ENCODE results near the gene SDK2. TPM values are rescaled to one million over a fixed set of nuclear protein-coding genes. Genes with fewer than 3 reads are reported as not detected.

Gene SDK2
- polyA plus RNA-seq, 6 donors from 2014 or later: 0.10 to 6.3 (median 1.6) TPM

DNA sequence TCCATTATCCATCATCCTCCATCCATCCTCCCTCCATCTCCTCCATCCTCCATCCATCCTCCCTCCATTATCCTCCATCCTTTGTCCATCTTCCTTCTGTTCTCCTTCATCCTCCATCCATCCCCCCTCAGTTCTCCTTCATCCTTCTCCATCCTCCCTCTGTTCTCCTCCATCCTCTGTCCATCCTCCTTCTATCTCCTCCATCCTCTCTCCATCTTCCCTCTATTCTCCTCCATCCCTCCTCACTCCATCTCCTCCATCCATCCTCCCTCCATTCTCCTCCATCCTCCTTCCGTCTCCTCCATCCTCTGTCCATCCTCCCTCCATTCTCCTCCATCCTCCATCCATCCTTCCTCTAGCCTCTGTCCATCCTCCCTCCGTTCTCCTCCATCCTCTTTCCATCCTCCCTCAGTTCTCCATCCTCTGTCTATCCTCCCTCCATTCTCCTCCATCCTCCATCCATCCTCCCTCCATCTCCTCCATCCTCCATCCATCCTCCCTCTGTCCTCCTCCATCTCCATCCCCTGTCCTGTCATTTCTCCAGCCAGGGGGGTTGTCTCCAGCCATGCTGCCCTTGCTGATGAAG, 143.7 kb downstream of the SDK2 start:
- H3K4me1 Mint-ChIP-seq: peaks cover 7 to 26% (median 22%) of the 10 kb centered on the region in 3 donors
- H3K36me3 Mint-ChIP-seq: peaks cover 11 to 27% of the 10 kb centered on the region in 2 donors
- H3K27me3 Mint-ChIP-seq: no peaks in the 10 kb centered on the region
- H3K4me3 Mint-ChIP-seq: no peak overlapping the region
- H3K27ac Mint-ChIP-seq: peak overlapping the region in 4 of 6 donors; percentile 2 to 44 (median 32)
- ATAC-seq (ENCODE audit: low read depth in 2 of 2) (no peak), DNase-seq (no peak)
- peaks cover 0 to 5% (median 0%) of the 10 kb centered on the region in 7 donors for H3K9me3 Mint-ChIP-seq

DNA sequence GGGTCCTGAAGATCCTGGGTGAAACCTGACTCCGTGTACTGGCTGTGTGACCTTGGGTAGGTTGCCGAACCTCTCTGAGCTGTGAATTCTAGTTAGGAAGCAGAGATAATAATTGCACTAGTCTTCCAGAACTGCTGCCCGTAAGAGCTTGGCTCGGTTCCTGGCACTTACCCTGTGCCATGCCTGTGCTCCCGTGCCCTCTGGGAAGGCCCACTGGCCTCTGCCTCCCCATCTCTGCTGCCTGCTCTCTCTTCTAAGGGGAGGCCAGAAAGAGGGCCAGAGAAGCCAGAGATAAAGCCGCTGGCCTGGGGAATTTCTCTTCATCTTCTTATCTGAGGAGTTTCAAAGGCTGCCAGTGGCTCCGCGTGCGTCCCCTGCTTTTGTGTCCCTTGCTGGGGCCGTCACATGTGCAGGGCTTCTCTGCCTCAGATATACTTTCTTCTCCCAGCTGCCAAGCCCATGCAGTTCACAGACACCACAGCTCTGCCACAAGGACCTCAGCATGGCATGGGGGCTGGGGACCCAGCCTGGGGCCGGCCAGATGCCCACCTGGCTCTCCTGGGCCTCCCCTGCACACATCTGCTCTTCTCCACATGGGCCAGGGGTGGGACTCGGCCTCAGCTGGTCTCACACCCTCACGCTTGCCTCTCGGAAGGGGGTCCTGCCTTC, 145.2 kb downstream of the SDK2 start:
- Mint-ChIP-seq H3K4me1 (peaks cover 5 to 25% (median 22%) of the 10 kb centered on the region in 3 donors), H3K36me3 (peaks cover 11 to 22% of the 10 kb centered on the region in 2 donors), H3K27ac (peak overlapping the region in 1 of 6 donors; percentile 31), H3K4me3 (peak overlapping the region in 1 of 8 donors; percentile 33), H3K9me3 (peaks cover 0 to 3% (median 0%) of the 10 kb centered on the region in 7 donors), H3K27me3 (no peaks in the 10 kb centered on the region)
- no peak for DNase-seq
- no peak for ATAC-seq (ENCODE audit: low read depth in 2 of 2)

- ATAC-seq (ENCODE audit: low read depth in 2 of 2) (no peak), DNase-seq (no peak)
- Mint-ChIP-seq H3K4me1 (peaks cover 6 to 22% (median 22%) of the 10 kb centered on the region in 3 donors), H3K36me3 (peaks cover 8 to 13% of the 10 kb centered on the region in 2 donors), H3K27ac (peak overlapping the region in 2 of 6 donors; percentile 5 to 59), H3K4me3 (no peak overlapping the region), H3K9me3 (no peaks in the 10 kb centered on the region), H3K27me3 (no peaks in the 10 kb centered on the region)
These were observed 146.1 kb downstream of the SDK2 start for GRCh38 chr17:73498176-73498575.

GRCh38 chr17:73497721-73498120, 146.5 kb downstream of the SDK2 start:
- Mint-ChIP-seq H3K27me3 (no peaks in the 10 kb centered on the region), H3K4me1 (peaks cover 9 to 22% (median 22%) of the 10 kb centered on the region in 3 donors), H3K4me3 (peak overlapping the region in 1 of 8 donors; percentile 7), H3K27ac (peak overlapping the region in 2 of 6 donors; percentile 44 to 62), H3K36me3 (peaks cover 6 to 10% of the 10 kb centered on the region in 2 donors), H3K9me3 (no peaks in the 10 kb centered on the region)
- no peak for DNase-seq
- no peak for ATAC-seq (ENCODE audit: low read depth in 2 of 2)

GRCh38 chr17:73496232-73496631, 148.0 kb downstream of the SDK2 start:
- Mint-ChIP-seq H3K4me1 (peaks cover 15 to 36% (median 26%) of the 10 kb centered on the region in 3 donors), H3K27me3 (no peaks in the 10 kb centered on the region), H3K4me3 (no peak overlapping the region), H3K9me3 (no peaks in the 10 kb centered on the region), H3K36me3 (peaks cover 6 to 10% of the 10 kb centered on the region in 2 donors), H3K27ac (no peak overlapping the region)
- no peak for DNase-seq
- no peak for ATAC-seq (ENCODE audit: low read depth in 2 of 2)

DNA sequence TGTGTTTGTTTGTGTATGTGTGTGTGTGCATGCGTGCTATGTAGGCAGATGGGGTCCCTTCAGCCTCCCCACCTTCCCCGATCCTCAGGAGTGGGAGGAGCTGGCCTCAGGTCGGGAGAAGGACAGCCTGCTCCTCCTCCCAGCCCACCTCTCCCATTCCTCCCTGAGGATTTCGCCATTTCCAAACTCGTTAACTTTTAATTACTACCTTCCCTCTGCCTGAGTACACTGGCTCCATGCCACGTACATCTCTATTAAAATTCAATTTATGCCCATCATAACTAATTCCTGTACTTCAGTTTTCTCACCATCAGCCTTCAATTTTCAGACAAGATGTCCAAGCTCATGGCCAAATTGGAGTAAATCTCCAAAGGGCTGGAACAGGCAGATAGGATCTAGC, 148.6 kb downstream of the SDK2 start:
- no peak for ATAC-seq (ENCODE audit: low read depth in 2 of 2)
- Mint-ChIP-seq H3K36me3 (peaks cover 6 to 10% of the 10 kb centered on the region in 2 donors), H3K4me1 (peaks cover 15 to 38% (median 23%) of the 10 kb centered on the region in 3 donors), H3K9me3 (no peaks in the 10 kb centered on the region), H3K4me3 (no peak overlapping the region), H3K27me3 (no peaks in the 10 kb centered on the region), H3K27ac (peak overlapping the region in 1 of 6 donors; percentile 39)
- no peak for DNase-seq

GRCh38 chr17:73494950-73495349, 149.3 kb downstream of the SDK2 start:
- H3K27me3 Mint-ChIP-seq: no peaks in the 10 kb centered on the region
- no peaks in the 10 kb centered on the region for H3K9me3 Mint-ChIP-seq
- ATAC-seq (ENCODE audit: low read depth in 2 of 2): no peak
- peaks cover 14 to 41% (median 17%) of the 10 kb centered on the region in 3 donors for H3K4me1 Mint-ChIP-seq
- no peak for DNase-seq
- H3K4me3 Mint-ChIP-seq: no peak overlapping the region
- no peak overlapping the region for H3K27ac Mint-ChIP-seq
- H3K36me3 Mint-ChIP-seq: peaks cover 6 to 10% of the 10 kb centered on the region in 2 donors

DNA sequence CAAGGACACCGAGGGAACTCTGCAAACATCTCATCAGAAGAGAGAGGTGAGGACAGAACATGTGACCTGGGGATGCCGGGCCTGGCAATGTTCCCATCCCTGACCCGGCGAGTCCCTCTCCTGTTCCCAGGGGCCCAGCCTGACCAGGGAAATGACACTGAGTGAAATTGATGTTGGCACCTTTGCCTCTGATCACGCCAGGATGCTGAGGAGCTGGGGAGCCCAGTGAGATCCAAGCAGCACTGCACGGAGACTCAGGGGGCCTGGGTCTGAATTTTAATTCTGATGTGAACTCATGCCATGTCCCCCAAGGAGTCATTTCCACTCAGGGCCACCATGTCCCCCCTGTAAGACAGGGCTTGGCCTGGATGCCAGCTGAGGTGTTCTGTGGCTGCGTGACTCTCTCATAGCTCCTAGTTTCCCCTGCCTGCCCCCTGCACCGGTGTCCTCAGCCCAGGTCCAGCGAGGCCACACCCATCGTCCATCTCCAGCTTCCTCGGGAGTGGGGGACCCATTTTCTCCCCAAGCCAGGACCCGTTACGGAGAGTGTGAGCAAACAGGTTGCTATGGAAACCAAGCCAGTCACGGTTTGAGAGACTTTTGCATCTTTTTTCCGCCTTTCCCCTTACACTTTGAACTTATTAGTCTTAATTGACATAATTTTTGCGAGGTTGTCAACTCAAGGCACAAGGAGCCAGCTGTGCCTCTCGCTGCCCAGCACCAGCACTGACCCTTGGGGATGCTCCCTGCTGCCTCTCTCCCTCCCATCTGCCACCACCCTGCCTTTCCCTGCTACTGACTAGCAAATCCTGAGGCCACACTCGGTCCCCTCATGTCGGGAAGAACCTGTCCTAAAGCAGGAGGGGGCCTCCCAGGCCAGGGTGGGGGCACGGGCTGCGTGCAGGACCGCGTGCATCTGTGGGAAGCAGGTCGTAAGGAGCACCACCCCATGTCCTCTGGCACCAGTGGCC, 150.0 kb downstream of the SDK2 start:
- Mint-ChIP-seq H3K27me3 (no peaks in the 10 kb centered on the region), H3K36me3 (peaks cover 6 to 10% of the 10 kb centered on the region in 2 donors)

GRCh38 chr17:73492821-73493814, 151.1 kb downstream of the SDK2 start:
- peaks cover 14 to 50% (median 24%) of the 10 kb centered on the region in 3 donors for H3K4me1 Mint-ChIP-seq
- peaks cover 7 to 9% of the 10 kb centered on the region in 2 donors for H3K36me3 Mint-ChIP-seq
- no peak overlapping the region for H3K4me3 Mint-ChIP-seq
- no peaks in the 10 kb centered on the region for H3K27me3 Mint-ChIP-seq
- peak overlapping the region in 1 of 6 donors; percentile 26 for H3K27ac Mint-ChIP-seq
- no peaks in the 10 kb centered on the region for H3K9me3 Mint-ChIP-seq
- no peak for DNase-seq
- ATAC-seq (ENCODE audit: low read depth in 2 of 2): no peak

More for the DNA sequence above, 150.0 kb downstream of the SDK2 start:
- no peak for DNase-seq
- no peak for ATAC-seq (ENCODE audit: low read depth in 2 of 2)
- H3K9me3 Mint-ChIP-seq: no peaks in the 10 kb centered on the region
- no peak overlapping the region for H3K4me3 Mint-ChIP-seq
- peaks cover 14 to 45% (median 17%) of the 10 kb centered on the region in 3 donors for H3K4me1 Mint-ChIP-seq
- no peak overlapping the region for H3K27ac Mint-ChIP-seq

DNA sequence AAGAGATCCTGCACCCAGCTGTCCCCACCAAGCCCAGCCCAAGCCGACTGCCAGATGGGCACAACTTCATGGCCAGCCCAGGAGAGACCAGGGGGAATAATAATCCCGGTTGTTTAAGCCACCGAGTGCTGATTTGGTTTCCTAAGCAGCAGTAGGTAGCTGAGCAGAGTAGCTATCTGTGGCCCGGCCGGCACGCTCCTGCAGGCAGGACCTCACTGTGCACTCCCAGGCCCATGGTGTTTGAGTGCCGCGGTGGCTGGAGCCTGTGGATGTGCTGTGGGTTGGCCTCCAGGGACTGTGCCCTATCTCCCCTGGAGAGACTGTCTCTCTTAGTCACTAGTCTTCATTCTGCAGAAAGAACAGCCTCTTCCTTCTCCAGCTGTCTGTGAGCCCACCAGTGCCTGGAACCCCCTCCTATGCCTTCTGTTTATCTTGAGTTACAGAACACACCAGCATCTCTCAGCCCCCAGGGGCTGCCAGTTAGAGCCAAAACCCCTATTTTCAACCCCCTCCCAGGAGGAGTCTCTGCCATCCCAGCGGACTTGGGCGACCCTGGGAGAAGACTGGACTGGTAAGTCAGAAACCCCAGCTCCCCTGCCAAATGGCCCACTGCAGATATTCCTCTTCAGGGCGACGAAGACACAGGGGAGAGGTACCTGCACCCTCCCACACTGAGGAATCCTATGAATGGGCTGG, 152.0 kb downstream of the SDK2 start:
- Mint-ChIP-seq H3K4me3 (no peak overlapping the region), H3K27ac (peak overlapping the region in 2 of 6 donors; percentile 70 to 74), H3K9me3 (no peaks in the 10 kb centered on the region), H3K27me3 (no peaks in the 10 kb centered on the region), H3K4me1 (peaks cover 12 to 46% (median 19%) of the 10 kb centered on the region in 3 donors), H3K36me3 (peaks cover 0 to 8% of the 10 kb centered on the region in 2 donors)
- no peak for DNase-seq
- ATAC-seq (ENCODE audit: low read depth in 2 of 2): no peak

- DNase-seq: no peak
- peaks cover 12 to 44% (median 19%) of the 10 kb centered on the region in 3 donors for H3K4me1 Mint-ChIP-seq
These were observed 152.6 kb downstream of the SDK2 start for GRCh38 chr17:73491648-73492047.

GRCh38 chr17:73490851-73491250, 153.4 kb downstream of the SDK2 start:
- peaks cover 6 to 13% of the 10 kb centered on the region in 2 donors for H3K36me3 Mint-ChIP-seq

More at GRCh38 chr17:73491648-73492047, 152.6 kb downstream of the SDK2 start:
- H3K9me3 Mint-ChIP-seq: no peaks in the 10 kb centered on the region
- no peak for ATAC-seq (ENCODE audit: low read depth in 2 of 2)
- peak overlapping the region in 3 of 6 donors; percentile 30 to 90 (median 59) for H3K27ac Mint-ChIP-seq
- no peak overlapping the region for H3K4me3 Mint-ChIP-seq
- H3K27me3 Mint-ChIP-seq: no peaks in the 10 kb centered on the region
- H3K36me3 Mint-ChIP-seq: peaks cover 0 to 8% of the 10 kb centered on the region in 2 donors

More at GRCh38 chr17:73490851-73491250, 153.4 kb downstream of the SDK2 start:
- H3K4me1 Mint-ChIP-seq: peaks cover 12 to 40% (median 23%) of the 10 kb centered on the region in 3 donors
- no peaks in the 10 kb centered on the region for H3K27me3 Mint-ChIP-seq
- peaks cover 0 to 5% (median 3%) of the 10 kb centered on the region in 7 donors for H3K9me3 Mint-ChIP-seq
- ATAC-seq (ENCODE audit: low read depth in 2 of 2): no peak
- H3K4me3 Mint-ChIP-seq: no peak overlapping the region
- DNase-seq: no peak
- H3K27ac Mint-ChIP-seq: no peak overlapping the region
